ENCODE data around the gene BAZ2B. TPM values are rescaled to one million over a fixed set of nuclear protein-coding genes. Genes with fewer than 3 reads are reported as not detected.

BAZ2B gene, protein sequence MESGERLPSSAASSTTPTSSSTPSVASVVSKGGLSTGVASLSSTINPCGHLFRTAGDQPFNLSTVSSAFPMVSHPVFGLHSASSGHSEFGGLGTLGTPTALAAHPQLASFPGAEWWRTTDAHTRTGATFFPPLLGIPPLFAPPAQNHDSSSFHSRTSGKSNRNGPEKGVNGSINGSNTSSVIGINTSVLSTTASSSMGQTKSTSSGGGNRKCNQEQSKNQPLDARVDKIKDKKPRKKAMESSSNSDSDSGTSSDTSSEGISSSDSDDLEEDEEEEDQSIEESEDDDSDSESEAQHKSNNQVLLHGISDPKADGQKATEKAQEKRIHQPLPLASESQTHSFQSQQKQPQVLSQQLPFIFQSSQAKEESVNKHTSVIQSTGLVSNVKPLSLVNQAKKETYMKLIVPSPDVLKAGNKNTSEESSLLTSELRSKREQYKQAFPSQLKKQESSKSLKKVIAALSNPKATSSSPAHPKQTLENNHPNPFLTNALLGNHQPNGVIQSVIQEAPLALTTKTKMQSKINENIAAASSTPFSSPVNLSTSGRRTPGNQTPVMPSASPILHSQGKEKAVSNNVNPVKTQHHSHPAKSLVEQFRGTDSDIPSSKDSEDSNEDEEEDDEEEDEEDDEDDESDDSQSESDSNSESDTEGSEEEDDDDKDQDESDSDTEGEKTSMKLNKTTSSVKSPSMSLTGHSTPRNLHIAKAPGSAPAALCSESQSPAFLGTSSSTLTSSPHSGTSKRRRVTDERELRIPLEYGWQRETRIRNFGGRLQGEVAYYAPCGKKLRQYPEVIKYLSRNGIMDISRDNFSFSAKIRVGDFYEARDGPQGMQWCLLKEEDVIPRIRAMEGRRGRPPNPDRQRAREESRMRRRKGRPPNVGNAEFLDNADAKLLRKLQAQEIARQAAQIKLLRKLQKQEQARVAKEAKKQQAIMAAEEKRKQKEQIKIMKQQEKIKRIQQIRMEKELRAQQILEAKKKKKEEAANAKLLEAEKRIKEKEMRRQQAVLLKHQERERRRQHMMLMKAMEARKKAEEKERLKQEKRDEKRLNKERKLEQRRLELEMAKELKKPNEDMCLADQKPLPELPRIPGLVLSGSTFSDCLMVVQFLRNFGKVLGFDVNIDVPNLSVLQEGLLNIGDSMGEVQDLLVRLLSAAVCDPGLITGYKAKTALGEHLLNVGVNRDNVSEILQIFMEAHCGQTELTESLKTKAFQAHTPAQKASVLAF (N-terminal part only)
- total RNA-seq (ENCODE audit: low replicate concordance): 57.3 and 101 TPM in 2 replicates

DNA sequence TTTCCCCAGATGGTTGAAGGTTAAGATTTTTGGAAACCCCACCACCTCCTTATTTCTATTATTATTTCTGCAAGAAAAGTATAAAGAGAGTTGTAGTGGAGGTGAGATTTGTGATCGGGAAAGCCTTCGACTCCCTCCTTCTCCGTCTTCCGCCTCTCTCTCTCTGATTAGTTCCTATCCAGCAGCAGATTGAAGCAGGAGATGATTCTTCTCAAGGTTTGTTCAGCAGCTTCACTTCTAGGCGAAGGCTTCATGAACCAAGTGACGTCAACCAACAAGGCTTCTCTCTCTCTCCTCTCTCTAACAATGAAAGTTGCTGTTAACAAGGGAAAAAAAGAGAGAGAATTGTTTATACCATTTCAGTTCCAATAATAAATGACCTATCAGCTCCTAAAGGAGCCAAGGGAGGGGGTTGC, at the start of gene BAZ2B:
Gene BAZ2B, minus strand, starts transcription at position 263 of the 416 bp plus-strand sequence. CDS start 137,829 bp downstream, outside the sequence.
- Histone ChIP-seq H3K27me3 (no peaks in the 10 kb centered on the region), H3K9me3 (ENCODE audit: low read depth) (no peaks in the 10 kb centered on the region), H3F3A (ENCODE audit: low read depth) (peaks cover 41% of the 10 kb centered on the region), H3K4me2 (peak within 1 kb of the TSS; percentile 92), H4K20me1 (ENCODE audit: low read depth) (peaks cover 15% of the 10 kb centered on the region), H3K79me2 (ENCODE audit: low read depth) (peaks cover 73% of the 10 kb centered on the region), H2AFZ (replicated peaks) (no peak within 1 kb of the TSS), H3K27ac (peak within 1 kb of the TSS; percentile 99), H3K4me1 (peaks cover 39% of the 10 kb centered on the region), H3K4me3 (peak within 1 kb of the TSS; percentile 79), H3K9ac (peak within 1 kb of the TSS; percentile 92), H3K36me3 (no peaks in the 10 kb centered on the region)
- peak; percentile 72 for DNase-seq (ENCODE audit: low spot score)
- TF ChIP-seq, protein P1, sequence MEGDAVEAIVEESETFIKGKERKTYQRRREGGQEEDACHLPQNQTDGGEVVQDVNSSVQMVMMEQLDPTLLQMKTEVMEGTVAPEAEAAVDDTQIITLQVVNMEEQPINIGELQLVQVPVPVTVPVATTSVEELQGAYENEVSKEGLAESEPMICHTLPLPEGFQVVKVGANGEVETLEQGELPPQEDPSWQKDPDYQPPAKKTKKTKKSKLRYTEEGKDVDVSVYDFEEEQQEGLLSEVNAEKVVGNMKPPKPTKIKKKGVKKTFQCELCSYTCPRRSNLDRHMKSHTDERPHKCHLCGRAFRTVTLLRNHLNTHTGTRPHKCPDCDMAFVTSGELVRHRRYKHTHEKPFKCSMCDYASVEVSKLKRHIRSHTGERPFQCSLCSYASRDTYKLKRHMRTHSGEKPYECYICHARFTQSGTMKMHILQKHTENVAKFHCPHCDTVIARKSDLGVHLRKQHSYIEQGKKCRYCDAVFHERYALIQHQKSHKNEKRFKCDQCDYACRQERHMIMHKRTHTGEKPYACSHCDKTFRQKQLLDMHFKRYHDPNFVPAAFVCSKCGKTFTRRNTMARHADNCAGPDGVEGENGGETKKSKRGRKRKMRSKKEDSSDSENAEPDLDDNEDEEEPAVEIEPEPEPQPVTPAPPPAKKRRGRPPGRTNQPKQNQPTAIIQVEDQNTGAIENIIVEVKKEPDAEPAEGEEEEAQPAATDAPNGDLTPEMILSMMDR (IDR thresholded peaks at IDR 0.05): no peak
- TF ChIP-seq EZH2 (IDR thresholded peaks at IDR 0.05) (no peak), EZH2phosphoT487 (IDR thresholded peaks at IDR 0.05) (no peak)
- Mint-ChIP-seq H3K4me1 (peaks cover 27% of the 10 kb centered on the region), H3K27ac (peak within 1 kb of the TSS; percentile 99), H3K27me3 (ENCODE audit: insufficient read depth, low read depth) (no peaks in the 10 kb centered on the region), H3K36me3 (no peaks in the 10 kb centered on the region), H3K4me3 (peak within 1 kb of the TSS; percentile 93), H3K9me3 (no peaks in the 10 kb centered on the region)

DNA sequence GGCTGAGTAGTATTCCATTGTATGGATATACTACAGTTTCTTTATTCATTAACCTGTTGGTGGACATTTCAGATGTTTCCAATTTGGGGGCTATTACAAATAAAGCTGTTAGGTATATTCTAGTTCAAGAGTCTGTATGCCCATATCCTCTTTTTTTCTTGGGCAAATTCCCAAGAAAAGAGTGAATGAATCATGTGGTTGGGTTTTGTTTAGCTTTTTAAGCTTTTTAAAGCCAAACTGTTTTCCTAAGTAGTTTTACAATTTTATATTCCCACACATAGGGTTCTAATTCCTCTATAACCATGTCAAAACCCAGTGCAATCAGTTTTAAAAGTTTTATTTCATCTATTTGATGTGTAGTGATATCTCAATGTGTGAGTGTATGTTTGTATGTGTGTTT, 44.9 kb upstream of the BAZ2B start:
- H3K4me2 ChIP-seq: no peak overlapping the region
- no peaks in the 10 kb centered on the region for H3K27me3 ChIP-seq
- H3K9me3 ChIP-seq (ENCODE audit: low read depth): no peaks in the 10 kb centered on the region
- H3K9ac ChIP-seq: no peak overlapping the region
- H3F3A ChIP-seq (ENCODE audit: low read depth): no peaks in the 10 kb centered on the region
- H3K4me3 Mint-ChIP-seq: no peak overlapping the region
- H3K27ac Mint-ChIP-seq: no peak overlapping the region
- H3K4me1 ChIP-seq: no peaks in the 10 kb centered on the region
- H3K27ac ChIP-seq: no peak overlapping the region
- H3K36me3 ChIP-seq: no peaks in the 10 kb centered on the region
- no peak for DNase-seq (ENCODE audit: low spot score)
- no peaks in the 10 kb centered on the region for H3K27me3 Mint-ChIP-seq (ENCODE audit: insufficient read depth, low read depth)
- no peaks in the 10 kb centered on the region for H3K79me2 ChIP-seq (ENCODE audit: low read depth)
- no peaks in the 10 kb centered on the region for H4K20me1 ChIP-seq (ENCODE audit: low read depth)
- no peak overlapping the region for H3K4me3 ChIP-seq
- H3K9me3 Mint-ChIP-seq: peaks cover 5% of the 10 kb centered on the region
- no peaks in the 10 kb centered on the region for H3K4me1 Mint-ChIP-seq
- H2AFZ ChIP-seq (replicated peaks): no peak overlapping the region
- H3K36me3 Mint-ChIP-seq: peaks cover 2% of the 10 kb centered on the region
- TF ChIP-seq, protein P1 (IDR thresholded peaks at IDR 0.05): no peak
- TF ChIP-seq EZH2 (IDR thresholded peaks at IDR 0.05) (no peak), EZH2phosphoT487 (IDR thresholded peaks at IDR 0.05) (no peak)
